Upper lobe of left lung (tissue), 6 donors: Measurements from ENCODE around the gene MKNK1. TPM values are rescaled to one million over a fixed set of nuclear protein-coding genes. Genes with fewer than 3 reads are reported as not detected.

Experiments
- ATAC-seq, 2 donors: fragments of 200-7000 bp; cut with Tn5 transposase; one replicate each; pipeline ENCODE4 v1.9.1; 2022; ENCODE audit warnings: mild to moderate bottlenecking in 2 of 2, moderate library complexity in 2 of 2; ENCODE audit not compliant: low FRiP score in 2 of 2
- DNase-seq, 2 donors: peaks; one replicate each; pipeline ENCODE4 v3.0.0-alpha.2; 2019 to 2020
- H3K27ac ChIP-seq, 4 donors: fragments of 200-600 bp; sonication (generic); one replicate each; pipeline ENCODE4 v1.5.1; 2016 to 2019
- H3K27me3 ChIP-seq, 4 donors: fragments of 200-600 bp; sonication (generic); one replicate each; pipeline ENCODE4 v1.5.1; 2017 to 2019
- H3K36me3 ChIP-seq, 4 donors: fragments of 200-600 bp; sonication (generic); one replicate each; pipeline ENCODE4 v1.5.1; 2016 to 2019
- H3K4me1 ChIP-seq, 4 donors: fragments of 200-600 bp; sonication (generic); one replicate each; pipeline ENCODE4 v1.5.1; 2018 to 2019
- H3K4me3 ChIP-seq, 4 donors: fragments of 200-600 bp; sonication (generic); one replicate each; pipeline ENCODE4 v1.5.1; 2017 to 2019; ENCODE audit warnings: mild to moderate bottlenecking in 2 of 4, moderate library complexity in 1 of 4
- H3K9me3 ChIP-seq, 4 donors: fragments of 200-600 bp; sonication (generic); one replicate each; pipeline ENCODE4 v1.5.1; 2018 to 2019
- EP300 ChIP-seq, 4 donors: sonication (generic); formaldehyde crosslinking; IDR thresholded peaks; one replicate each; pipeline ENCODE4 v1.5.1; 2017; ENCODE audit warnings: antibody characterized with exemption in 4 of 4, control low read depth in 2 of 4
- POLR2A ChIP-seq, 4 donors: fragments of 450-650 bp; IDR thresholded peaks; one replicate each; pipeline ENCODE4 v1.5.1; 2016 to 2017; ENCODE audit warnings: antibody characterized with exemption in 4 of 4, mild to moderate bottlenecking in 2 of 4
- POLR2AphosphoS5 ChIP-seq, 2 donors: sonication (generic); formaldehyde crosslinking; IDR thresholded peaks; one replicate each; pipeline ENCODE4 v1.5.1; 2017; ENCODE audit warnings: antibody characterized with exemption in 2 of 2
- WGBS, 2 donors: methylation state at CpG; one replicate each; pipeline ENCODE4 v1.1.5; 2017 to 2018; 5-methylcytosine and 5-hydroxymethylcytosine counted together
- total RNA-seq, 6 donors: library from RNA; depleted of rRNA in 4 of 6; stranded (reverse); fragments of >200 nt in 4 of 6; gene quantifications; one replicate each; pipeline versions ENCODE4 v1.1.0 to v1.2.1, GENCODE V29; 2016 to 2021
- TF ChIP-seq, protein P1 (sequence below), 6 experiments: fragments of 450-650 bp in 4 of 6; fragments of 200-600 bp in 2 of 6; sonication (generic) in 2 of 6; IDR thresholded peaks; one replicate each; pipeline ENCODE4 v1.5.1; 2016 to 2019; ENCODE audit warnings: antibody characterized with exemption in 6 of 6
- donor health status: DM: no; HTN: no; CAD: no; lungs with moderate emphysema.
- donor health status: DM: no; HTN: yes; CAD: no; lungs with severe emphysema.

MKNK1 gene
- total RNA-seq, 6 donors from 2014 or later = 45.7 to 174 (median 62.2) TPM

DNA sequence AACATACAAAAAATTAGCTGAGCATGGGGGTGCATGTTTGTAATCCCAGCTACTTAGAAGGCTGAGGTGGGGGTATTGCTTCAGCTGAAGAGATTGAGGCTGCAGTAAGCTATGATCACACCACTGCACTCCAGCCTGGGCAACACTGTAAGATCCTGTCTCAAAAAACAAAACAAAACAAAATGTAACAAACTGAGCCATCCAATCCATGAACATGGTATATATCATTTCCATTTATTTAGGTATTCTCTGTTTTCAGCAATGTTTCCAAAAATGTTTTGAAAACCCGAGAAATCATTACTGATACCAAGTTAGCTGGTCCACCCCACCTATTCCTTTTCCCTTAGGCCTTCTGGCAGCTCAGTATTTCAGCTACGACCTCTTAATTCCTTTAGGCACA lies 45.7 kb upstream of the MKNK1 start:
- TF ChIP-seq, protein P1, sequence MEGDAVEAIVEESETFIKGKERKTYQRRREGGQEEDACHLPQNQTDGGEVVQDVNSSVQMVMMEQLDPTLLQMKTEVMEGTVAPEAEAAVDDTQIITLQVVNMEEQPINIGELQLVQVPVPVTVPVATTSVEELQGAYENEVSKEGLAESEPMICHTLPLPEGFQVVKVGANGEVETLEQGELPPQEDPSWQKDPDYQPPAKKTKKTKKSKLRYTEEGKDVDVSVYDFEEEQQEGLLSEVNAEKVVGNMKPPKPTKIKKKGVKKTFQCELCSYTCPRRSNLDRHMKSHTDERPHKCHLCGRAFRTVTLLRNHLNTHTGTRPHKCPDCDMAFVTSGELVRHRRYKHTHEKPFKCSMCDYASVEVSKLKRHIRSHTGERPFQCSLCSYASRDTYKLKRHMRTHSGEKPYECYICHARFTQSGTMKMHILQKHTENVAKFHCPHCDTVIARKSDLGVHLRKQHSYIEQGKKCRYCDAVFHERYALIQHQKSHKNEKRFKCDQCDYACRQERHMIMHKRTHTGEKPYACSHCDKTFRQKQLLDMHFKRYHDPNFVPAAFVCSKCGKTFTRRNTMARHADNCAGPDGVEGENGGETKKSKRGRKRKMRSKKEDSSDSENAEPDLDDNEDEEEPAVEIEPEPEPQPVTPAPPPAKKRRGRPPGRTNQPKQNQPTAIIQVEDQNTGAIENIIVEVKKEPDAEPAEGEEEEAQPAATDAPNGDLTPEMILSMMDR (IDR thresholded peaks at IDR 0.05) = no peak
- no peak for TF ChIP-seq EP300 (IDR thresholded peaks at IDR 0.05)
- no peak for TF ChIP-seq POLR2A (IDR thresholded peaks at IDR 0.05)
- TF ChIP-seq POLR2AphosphoS5 (IDR thresholded peaks at IDR 0.05) = no peak
- Histone ChIP-seq H3K4me1 (no peaks in the 10 kb centered on the region), H3K4me3 (no peak overlapping the region), H3K27me3 (no peaks in the 10 kb centered on the region), H3K27ac (no peak overlapping the region), H3K36me3 (peaks cover 0 to 59% (median 20%) of the 10 kb centered on the region in 4 donors), H3K9me3 (peaks cover 0 to 6% (median 0%) of the 10 kb centered on the region in 4 donors)
- WGBS, 2 donors = 94 to 97% methylated on average over 2 of the region's 2 CpGs
- no peak for ATAC-seq
- no peak for DNase-seq

DNA sequence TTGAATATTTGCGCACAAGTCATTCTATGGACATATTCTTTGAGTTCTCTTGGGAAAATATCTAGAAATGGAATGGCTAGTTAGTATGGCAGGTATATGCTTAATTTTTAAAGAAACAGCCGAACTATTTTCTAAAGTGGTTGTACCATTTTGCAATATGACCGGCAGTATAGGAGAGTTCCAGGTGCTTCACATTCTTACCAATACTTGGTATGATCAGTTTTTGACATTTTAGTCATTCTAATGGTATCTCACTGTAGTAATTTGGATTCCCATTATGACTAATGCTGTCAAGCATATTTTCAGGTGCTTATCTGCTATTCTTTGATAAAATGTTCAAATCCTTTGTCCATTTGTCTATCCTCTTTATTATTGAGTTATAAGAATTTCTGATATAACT lies 43.5 kb upstream of the MKNK1 start:
- H3K4me1 ChIP-seq = peaks cover 0 to 8% (median 0%) of the 10 kb centered on the region in 4 donors
- 96 to 97% methylated on average over 3 of the region's 3 CpGs for WGBS, 2 donors

DNA sequence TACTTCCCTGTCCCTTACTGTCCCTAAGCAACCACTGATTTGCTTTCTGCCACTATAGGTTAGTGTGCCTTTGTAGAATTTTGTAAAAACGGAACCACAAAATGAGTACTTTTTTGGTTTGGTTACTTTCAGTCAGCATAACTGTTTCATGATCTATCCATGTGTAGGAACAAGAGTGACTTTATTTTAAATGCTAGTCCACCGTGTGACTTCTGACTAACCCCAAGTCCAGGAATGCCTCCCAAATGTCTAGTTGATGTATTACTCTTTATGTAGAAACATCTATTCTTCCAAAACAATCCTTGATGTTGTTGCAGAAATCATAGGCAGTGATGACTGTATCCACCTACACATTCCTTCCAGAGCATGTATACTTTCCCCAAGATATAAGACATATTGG lies 42.8 kb upstream of the MKNK1 start:
- Histone ChIP-seq H3K9me3 (peaks cover 0 to 6% (median 0%) of the 10 kb centered on the region in 4 donors), H3K36me3 (peaks cover 0 to 55% (median 15%) of the 10 kb centered on the region in 4 donors), H3K4me3 (no peak overlapping the region), H3K27me3 (no peaks in the 10 kb centered on the region), H3K27ac (no peak overlapping the region), H3K4me1 (peaks cover 0 to 8% (median 0%) of the 10 kb centered on the region in 4 donors)
- TF ChIP-seq POLR2AphosphoS5 (IDR thresholded peaks at IDR 0.05) (no peak), POLR2A (IDR thresholded peaks at IDR 0.05) (no peak), EP300 (IDR thresholded peaks at IDR 0.05) (no peak)
- TF ChIP-seq, protein P1 (IDR thresholded peaks at IDR 0.05) = no peak
- WGBS, 2 donors = 91 to 95% methylated on average over 2 of the region's 2 CpGs
- DNase-seq (no peak), ATAC-seq (no peak)

More for the DNA sequence above, 43.5 kb upstream of the MKNK1 start:
- Histone ChIP-seq H3K27me3 (no peaks in the 10 kb centered on the region), H3K9me3 (peaks cover 0 to 6% (median 0%) of the 10 kb centered on the region in 4 donors), H3K36me3 (peaks cover 0 to 55% (median 17%) of the 10 kb centered on the region in 4 donors), H3K4me3 (no peak overlapping the region), H3K27ac (no peak overlapping the region)
- ATAC-seq = no peak
- TF ChIP-seq, protein P1 (IDR thresholded peaks at IDR 0.05) = no peak
- TF ChIP-seq POLR2A (IDR thresholded peaks at IDR 0.05) = no peak
- TF ChIP-seq POLR2AphosphoS5 (IDR thresholded peaks at IDR 0.05) = no peak
- TF ChIP-seq EP300 (IDR thresholded peaks at IDR 0.05) = no peak
- DNase-seq = no peak

DNA sequence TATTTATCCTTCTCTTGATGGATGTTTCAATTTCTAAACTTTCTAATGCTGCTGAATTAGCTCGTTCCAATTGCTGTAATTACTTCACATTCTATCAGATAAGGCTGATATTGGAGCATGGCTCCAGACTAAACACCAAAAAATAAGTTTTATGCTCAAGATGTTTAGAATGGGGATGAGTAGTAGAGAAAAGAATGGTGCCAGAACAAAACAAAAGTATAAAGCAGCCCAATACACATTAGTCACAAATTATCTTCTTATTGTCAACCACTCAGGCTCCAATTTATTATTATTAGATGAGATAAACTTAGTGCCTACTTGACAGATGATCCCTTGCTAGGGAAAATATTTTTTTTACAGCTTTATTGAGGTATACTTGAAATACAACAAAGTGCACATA lies 42.3 kb upstream of the MKNK1 start:
- H3K27ac ChIP-seq = no peak overlapping the region
- H3K36me3 ChIP-seq = peaks cover 0 to 59% (median 15%) of the 10 kb centered on the region in 4 donors
- H3K4me3 ChIP-seq = no peak overlapping the region
- H3K9me3 ChIP-seq = peaks cover 0 to 6% (median 0%) of the 10 kb centered on the region in 4 donors
- H3K4me1 ChIP-seq = peaks cover 0 to 8% (median 0%) of the 10 kb centered on the region in 4 donors
- no peak for ATAC-seq
- 93 to 95% methylated on average over 1 of the region's 1 CpG for WGBS, 2 donors
- DNase-seq = no peak
- TF ChIP-seq, protein P1 (IDR thresholded peaks at IDR 0.05) = no peak
- no peak for TF ChIP-seq EP300 (IDR thresholded peaks at IDR 0.05)
- TF ChIP-seq POLR2AphosphoS5 (IDR thresholded peaks at IDR 0.05) = no peak
- H3K27me3 ChIP-seq = no peaks in the 10 kb centered on the region

DNA sequence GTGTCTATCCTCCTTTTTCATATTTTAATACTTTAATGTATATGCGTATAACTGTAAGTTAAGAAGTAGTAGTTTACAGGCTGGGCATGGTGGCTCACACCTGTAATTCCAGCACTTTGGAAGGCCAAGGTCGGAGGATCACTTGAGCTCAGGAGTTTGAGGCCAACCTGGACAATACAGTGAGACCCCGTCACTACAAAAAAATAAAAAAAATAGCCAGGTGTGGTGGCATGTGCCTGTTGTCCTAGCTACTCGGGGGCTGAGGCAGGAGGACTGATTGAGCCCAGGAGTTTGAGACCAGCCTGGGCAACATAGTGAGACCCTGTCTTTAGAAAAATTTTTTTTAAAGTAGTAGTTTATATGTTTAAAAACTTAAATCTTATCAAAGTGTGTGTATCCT lies 41.7 kb upstream of the MKNK1 start:
- ATAC-seq (no peak), DNase-seq (no peak)
- WGBS, 2 donors = 83 to 87% methylated on average over 4 of the region's 4 CpGs
- no peak overlapping the region for H3K4me3 ChIP-seq
- TF ChIP-seq, protein P1 (IDR thresholded peaks at IDR 0.05) = no peak
- no peak for TF ChIP-seq EP300 (IDR thresholded peaks at IDR 0.05)
- no peak for TF ChIP-seq POLR2A (IDR thresholded peaks at IDR 0.05)
- TF ChIP-seq POLR2AphosphoS5 (IDR thresholded peaks at IDR 0.05) = no peak
- H3K27me3 ChIP-seq = no peaks in the 10 kb centered on the region
- peaks cover 0 to 6% (median 0%) of the 10 kb centered on the region in 4 donors for H3K9me3 ChIP-seq
- no peak overlapping the region for H3K27ac ChIP-seq
- peaks cover 0 to 59% (median 15%) of the 10 kb centered on the region in 4 donors for H3K36me3 ChIP-seq
- H3K4me1 ChIP-seq = peaks cover 0 to 8% (median 0%) of the 10 kb centered on the region in 4 donors
